Tibial nerve (tissue), 4 donors: ENCODE measurements around the gene CLEC9A. TPM values are rescaled to one million over a fixed set of nuclear protein-coding genes. Genes with fewer than 3 reads are reported as not detected.

Experiments used
- DNase-seq, 2 donors: peaks; one replicate each; pipeline ENCODE4 v3.0.0-alpha.2; 2019; ENCODE audit warnings: low spot score in 2 of 2
- H3K27ac ChIP-seq, 4 donors: fragments of 200-600 bp; sonication (generic) in 3 of 4; one replicate each; pipeline ENCODE4 v1.5.1; 2017 to 2019; ENCODE audit warnings: mild to moderate bottlenecking in 1 of 4
- H3K27me3 ChIP-seq, 2 donors: fragments of 200-600 bp; sonication (generic) in 1 of 2; one replicate each; pipeline versions ENCODE4 v1.5.1 to v1.6.0; 2017 to 2019
- H3K36me3 ChIP-seq, 3 donors: fragments of 200-600 bp; sonication (generic); one replicate each; pipeline ENCODE4 v1.5.1; 2018 to 2019
- H3K4me1 ChIP-seq, 4 donors: fragments of 200-600 bp; sonication (generic) in 3 of 4; one replicate each; pipeline ENCODE4 v1.5.1; 2017 to 2019
- H3K4me3 ChIP-seq, 4 donors: fragments of 200-600 bp; sonication (generic) in 3 of 4; one replicate each; pipeline ENCODE4 v1.5.1; 2017 to 2019; ENCODE audit warnings: mild to moderate bottlenecking in 1 of 4, moderate library complexity in 1 of 4
- H3K9me3 ChIP-seq, 4 donors: fragments of 200-600 bp; sonication (generic) in 3 of 4; one replicate each; pipeline ENCODE4 v1.5.1; 2017 to 2019
- CTCF ChIP-seq, 5 experiments: fragments of 200-600 bp in 3 of 5; fragments of 450-650 bp in 2 of 5; sonication (generic) in 3 of 5; IDR thresholded peaks; one replicate each; pipeline ENCODE4 v1.5.1; 2016 to 2019; ENCODE audit warnings: antibody characterized with exemption in 5 of 5, mild to moderate bottlenecking in 3 of 5, moderate library complexity in 2 of 5
- EP300 ChIP-seq, 2 donors: sonication (generic); formaldehyde crosslinking; IDR thresholded peaks; one replicate each; pipeline ENCODE4 v1.6.1; 2017; ENCODE audit warnings: antibody characterized with exemption in 2 of 2, mild to moderate bottlenecking in 1 of 2
- POLR2A ChIP-seq, 2 donors: fragments of 450-650 bp; IDR thresholded peaks; one replicate each; pipeline ENCODE4 v1.6.1; 2017; ENCODE audit warnings: antibody characterized with exemption in 2 of 2, mild to moderate bottlenecking in 2 of 2, moderate library complexity in 2 of 2
- WGBS, 2 donors: methylation state at CpG; one replicate each; pipeline ENCODE4 v1.1.5; 2018; 5-methylcytosine and 5-hydroxymethylcytosine counted together
- total RNA-seq, 4 donors: library from RNA; depleted of rRNA; stranded (reverse); fragments of >200 nt; gene quantifications; one replicate each; pipeline ENCODE4 v1.1.0, GENCODE V29; 2016

CLEC9A gene
- total RNA-seq, 4 donors from 2014 or later = 0.21 TPM; not detected in 3

- Histone ChIP-seq H3K4me1 (peaks cover 0 to 35% (median 4%) of the 10 kb centered on the region in 4 donors), H3K36me3 (no peaks in the 10 kb centered on the region), H3K4me3 (no peak overlapping the region), H3K27ac (peak overlapping the region in 2 of 4 donors; percentile 80 to 84), H3K9me3 (no peaks in the 10 kb centered on the region), H3K27me3 (no peaks in the 10 kb centered on the region)
- WGBS, 2 donors = 53 to 75% methylated on average over 4 of the region's 4 CpGs
- TF ChIP-seq CTCF (IDR thresholded peaks at IDR 0.05) (no peak), EP300 (IDR thresholded peaks at IDR 0.05) (no peak), POLR2A (IDR thresholded peaks at IDR 0.05) (no peak)
- DNase-seq = no peak
These were observed 64.3 kb downstream of the CLEC9A start for GRCh38 chr12:10094646-10095395.

GRCh38 chr12:10095971-10096370, 65.5 kb downstream of the CLEC9A start:
- WGBS, 2 donors = 83 to 86% methylated on average over 3 of the region's 3 CpGs
- peak overlapping the region in 3 of 4 donors; percentile 0 to 84 (median 80) for H3K27ac ChIP-seq
- DNase-seq = no peak
- H3K27me3 ChIP-seq = no peaks in the 10 kb centered on the region
- no peaks in the 10 kb centered on the region for H3K9me3 ChIP-seq
- no peaks in the 10 kb centered on the region for H3K36me3 ChIP-seq
- no peak for TF ChIP-seq POLR2A (IDR thresholded peaks at IDR 0.05)
- TF ChIP-seq CTCF (IDR thresholded peaks at IDR 0.05) = no peak
- TF ChIP-seq EP300 (IDR thresholded peaks at IDR 0.05) = no peak
- peaks cover 0 to 39% (median 6%) of the 10 kb centered on the region in 4 donors for H3K4me1 ChIP-seq
- no peak overlapping the region for H3K4me3 ChIP-seq

DNA sequence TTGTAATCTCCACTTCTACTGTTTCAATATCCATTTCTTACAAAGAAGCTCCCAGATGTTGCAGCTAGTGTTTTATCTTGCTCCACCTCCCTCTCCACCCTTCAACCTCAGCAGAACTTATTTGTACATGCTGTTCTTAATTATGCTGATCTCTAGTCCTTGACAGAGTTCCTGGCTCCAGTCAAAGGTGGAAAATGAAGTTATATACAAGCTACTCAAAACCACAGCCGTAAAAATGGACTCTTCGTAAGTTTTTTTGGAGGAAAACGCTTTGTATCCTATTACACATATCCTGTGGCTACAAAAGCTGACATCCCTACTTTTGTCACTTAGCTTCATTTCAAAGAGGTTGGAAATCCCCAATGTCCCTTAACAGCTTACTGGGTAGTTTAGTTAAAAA, 67.0 kb downstream of the CLEC9A start:
- peak in 1 of 2 donors; percentile 75 for TF ChIP-seq EP300 (IDR thresholded peaks at IDR 0.05)
- no peak for TF ChIP-seq CTCF (IDR thresholded peaks at IDR 0.05)
- TF ChIP-seq POLR2A (IDR thresholded peaks at IDR 0.05) = no peak
- peaks cover 0 to 45% (median 7%) of the 10 kb centered on the region in 4 donors for H3K4me1 ChIP-seq
- H3K27ac ChIP-seq = peak overlapping the region in 3 of 4 donors; percentile 0 to 84 (median 80)
- H3K27me3 ChIP-seq = no peaks in the 10 kb centered on the region
- no peak for DNase-seq
- peak overlapping the region in 1 of 4 donors; percentile 12 for H3K4me3 ChIP-seq
- no peaks in the 10 kb centered on the region for H3K9me3 ChIP-seq
- WGBS, 2 donors = 29 to 44% methylated on average over 3 of the region's 3 CpGs
- H3K36me3 ChIP-seq = no peaks in the 10 kb centered on the region

DNA sequence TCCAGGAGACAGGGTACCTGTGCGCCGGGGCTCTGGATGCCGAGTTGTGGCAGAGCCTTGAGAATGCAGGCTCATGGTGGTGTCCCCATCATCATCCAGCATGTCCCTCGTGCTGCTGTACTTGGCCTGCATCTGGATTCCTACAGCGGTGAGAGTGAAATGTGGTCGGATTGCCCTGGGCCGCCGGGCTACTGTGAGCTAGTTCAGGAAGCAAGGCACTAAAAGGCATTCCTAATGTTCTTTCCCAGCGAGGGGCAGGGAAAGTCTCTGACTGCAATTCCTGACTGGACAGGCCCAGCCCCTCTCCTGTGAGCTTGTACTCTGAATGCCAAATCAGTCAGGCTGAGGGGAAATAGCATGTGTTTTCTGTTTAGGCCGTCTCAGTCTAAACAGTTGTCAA, 68.3 kb downstream of the CLEC9A start, which contains the start of gene CLEC1A:
TSS of gene CLEC1A (minus strand) at position 195 of the 400 bp plus-strand sequence. CDS start at position 132, 63 bp downstream.
- Histone ChIP-seq H3K27me3 (no peaks in the 10 kb centered on the region), H3K36me3 (no peaks in the 10 kb centered on the region), H3K4me1 (peaks cover 0 to 39% (median 7%) of the 10 kb centered on the region in 4 donors), H3K4me3 (peak within 1 kb of the TSS in 1 of 4 donors; percentile 30), H3K27ac (peak within 1 kb of the TSS; percentile 9 to 84 (median 74)), H3K9me3 (no peaks in the 10 kb centered on the region)
- 24 to 39% methylated on average over 10 of the region's 10 CpGs for WGBS, 2 donors
- TF ChIP-seq POLR2A (IDR thresholded peaks at IDR 0.05) = peak in 1 of 2 donors; percentile 45
- no peak for TF ChIP-seq CTCF (IDR thresholded peaks at IDR 0.05)
- peak in 1 of 2 donors; percentile 77 for TF ChIP-seq EP300 (IDR thresholded peaks at IDR 0.05)
- no peak for DNase-seq

- no peaks in the 10 kb centered on the region for H3K36me3 ChIP-seq
- no peak for TF ChIP-seq POLR2A (IDR thresholded peaks at IDR 0.05)
- WGBS, 2 donors = 22 to 27% methylated on average over 4 to 5 of the region's 5 CpGs
- H3K27me3 ChIP-seq = no peaks in the 10 kb centered on the region
- H3K4me1 ChIP-seq = peaks cover 0 to 24% (median 7%) of the 10 kb centered on the region in 4 donors
- H3K27ac ChIP-seq = peak overlapping the region in 2 of 4 donors; percentile 51 to 58
- H3K4me3 ChIP-seq = no peak overlapping the region
- no peak for DNase-seq
- no peaks in the 10 kb centered on the region for H3K9me3 ChIP-seq
These were observed 70.6 kb downstream of the CLEC9A start for GRCh38 chr12:10101042-10101579.
